NAMALWA (cell line): ENCODE data around the gene DERA.
A peak's percentile ranks its signal among the peaks of the same experiment; 100 is the strongest.
"Not testable (repeated sequence)": the region's sequence is repeated elsewhere in the genome, so short reads cannot be mapped to it uniquely, and the experiment has no call there.

Experiments used
- DNase-seq: peaks from one replicate; pipeline ENCODE4 v3.0.0-alpha.2; 2015; ENCODE audit warnings: low spot score

Gene DERA

DNA sequence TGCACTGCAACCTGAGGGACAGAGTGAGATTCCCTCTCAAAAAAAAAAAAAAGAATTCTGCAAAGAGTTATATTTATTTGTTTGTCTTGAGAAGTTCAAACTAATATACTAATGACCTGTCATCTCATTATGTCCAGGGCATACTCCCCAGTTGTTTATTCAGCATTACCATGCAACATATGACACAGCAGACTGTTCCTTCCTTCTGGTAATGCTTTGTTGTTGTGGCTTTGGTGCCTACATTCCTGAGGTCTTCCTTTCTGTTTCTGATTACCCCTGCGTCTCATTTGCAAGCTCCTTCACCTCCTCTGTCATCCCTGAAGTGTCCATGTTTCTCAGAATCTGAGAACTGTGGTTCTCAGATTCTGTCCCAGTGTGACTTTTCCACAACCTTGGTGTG is 55.3 kb downstream of the DERA start:
- no peak for DNase-seq

GRCh38 chr12:15967053-15967452 is 55.9 kb downstream of the DERA start:
- DNase-seq, result not testable (repeated sequence)

- no peak for DNase-seq
Measured at GRCh38 chr12:15971211-15971610, 60.1 kb downstream of the DERA start.

DNA sequence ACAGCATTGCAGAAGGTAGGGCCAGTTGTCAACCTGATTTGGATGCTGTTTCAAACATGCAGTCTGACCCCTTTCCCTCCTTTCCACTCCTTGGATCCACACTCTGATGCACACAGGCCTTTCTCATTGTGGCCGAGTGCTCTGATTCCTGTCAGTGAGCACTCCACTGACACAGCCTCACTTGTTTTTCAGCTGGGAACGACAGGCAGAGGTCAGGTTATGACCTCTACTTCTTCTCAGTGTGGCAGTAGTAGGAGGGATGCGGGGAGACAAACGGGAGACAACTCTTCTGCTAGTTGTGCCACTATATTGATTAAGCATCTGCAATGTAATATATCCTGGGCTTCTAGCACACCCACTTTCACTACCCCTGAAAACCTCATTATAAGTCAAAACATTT is 61.8 kb downstream of the DERA start:
- DNase-seq, result no peak

DNA sequence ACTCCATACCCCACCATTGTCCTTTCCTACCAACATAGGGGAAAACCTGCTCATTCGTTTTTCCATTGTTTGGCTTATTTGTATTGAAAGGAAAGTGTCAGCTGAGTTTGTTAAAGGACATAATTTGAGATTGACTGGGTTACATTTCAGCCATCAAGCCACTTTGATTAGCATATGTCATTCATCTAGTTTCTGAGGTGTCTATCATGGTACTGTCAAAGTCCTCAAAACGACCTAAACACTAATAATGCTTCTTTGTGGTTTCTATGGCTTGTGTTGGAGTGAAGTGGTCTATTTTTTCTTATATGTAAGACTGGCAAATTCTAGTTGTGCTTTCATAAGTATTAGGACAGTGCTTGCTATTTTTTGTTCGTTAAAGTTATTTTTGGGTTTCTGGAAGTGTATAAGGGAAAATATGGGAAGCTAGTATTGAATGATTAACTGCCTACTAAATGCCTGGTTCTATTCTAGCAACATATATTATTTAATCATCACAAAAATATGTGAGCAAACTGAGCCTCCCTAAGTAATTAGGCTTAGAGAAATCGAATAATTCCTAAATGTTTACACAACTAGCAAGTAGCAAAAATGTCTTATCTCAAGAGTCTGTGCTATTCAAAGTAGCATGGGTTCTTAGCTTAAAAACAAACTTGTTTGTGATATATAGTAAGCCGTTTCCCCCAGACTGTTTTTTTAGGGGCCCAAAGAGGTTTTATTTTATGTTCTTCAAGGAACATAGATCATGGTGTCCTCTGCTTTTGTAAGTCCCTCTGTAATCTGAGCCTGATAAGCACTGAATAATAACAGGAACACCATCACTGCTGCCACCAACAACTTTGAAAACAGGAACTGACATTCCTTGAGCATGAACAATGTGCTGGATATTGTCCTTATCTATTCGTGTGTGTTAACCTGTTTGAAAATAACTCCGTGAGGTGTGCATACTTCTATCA is 67.1 kb downstream of the DERA start:
- DNase-seq, result no peak

- peak; percentile 19 for DNase-seq
Measured at GRCh38 chr12:15979096-15980092, 68.3 kb downstream of the DERA start.

GRCh38 chr12:15982071-15982470 is 70.9 kb downstream of the DERA start:
- no peak for DNase-seq

DNA sequence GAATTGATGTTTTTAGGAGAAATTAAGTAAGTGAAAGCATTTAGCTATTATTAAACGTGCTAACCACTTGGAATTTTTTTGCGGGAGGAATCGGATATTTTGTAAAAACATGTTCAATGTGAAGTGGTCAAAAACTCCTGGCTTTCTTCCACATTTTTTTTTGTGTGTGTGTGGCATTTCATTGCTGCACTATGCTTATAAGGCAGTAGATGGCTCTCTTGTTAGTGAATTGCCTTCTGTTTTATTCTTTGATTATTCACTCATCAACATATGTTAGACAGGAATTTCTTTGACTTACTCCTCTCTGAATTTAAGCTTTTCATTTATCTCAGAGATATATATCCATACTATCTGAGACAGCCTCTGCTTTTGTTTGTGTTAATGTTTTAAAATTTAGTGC is 71.3 kb downstream of the DERA start:
- peak; percentile 28 for DNase-seq

DNA sequence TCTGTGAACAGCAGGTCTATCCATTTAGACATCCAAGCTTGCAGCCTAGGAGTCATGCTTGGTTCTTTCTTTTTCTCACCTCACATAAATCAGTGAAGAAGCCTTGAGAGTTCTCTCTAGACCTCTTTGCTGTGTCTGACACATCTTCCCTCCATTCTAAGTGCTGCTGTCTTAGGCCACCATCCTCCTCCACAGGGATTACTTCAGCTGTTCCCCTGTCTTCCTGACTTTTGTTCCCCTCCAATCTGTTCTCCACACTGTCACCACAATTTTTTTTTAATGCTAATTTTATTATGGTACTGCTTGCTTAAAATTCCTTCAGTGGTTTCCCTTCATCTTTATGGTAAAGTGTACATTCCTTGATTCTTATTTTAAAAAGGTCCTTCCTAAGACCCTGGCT is 71.8 kb downstream of the DERA start:
- DNase-seq, result no peak

GRCh38 chr12:15984097-15984800 is 73.1 kb downstream of the DERA start:
- no peak for DNase-seq

DNA sequence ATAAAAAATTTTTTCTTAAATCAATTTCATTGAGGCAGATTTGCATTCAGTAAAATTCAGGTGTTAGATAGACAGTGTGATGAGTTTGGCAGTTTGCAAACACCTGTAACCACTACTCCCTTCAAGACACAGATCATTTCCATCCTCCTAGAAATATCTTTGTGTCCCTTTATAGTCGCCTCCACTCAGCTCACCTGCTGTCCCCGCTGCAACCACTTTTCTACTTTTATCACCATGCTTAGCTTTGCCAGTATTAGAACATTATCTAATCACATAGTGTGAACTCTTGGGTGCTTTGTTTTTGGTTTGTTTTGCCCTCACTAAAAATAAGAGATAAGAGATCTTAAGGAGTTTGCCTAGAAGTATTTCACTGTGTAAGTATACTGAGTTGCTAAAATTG is 73.8 kb downstream of the DERA start:
- no peak for DNase-seq

DNA sequence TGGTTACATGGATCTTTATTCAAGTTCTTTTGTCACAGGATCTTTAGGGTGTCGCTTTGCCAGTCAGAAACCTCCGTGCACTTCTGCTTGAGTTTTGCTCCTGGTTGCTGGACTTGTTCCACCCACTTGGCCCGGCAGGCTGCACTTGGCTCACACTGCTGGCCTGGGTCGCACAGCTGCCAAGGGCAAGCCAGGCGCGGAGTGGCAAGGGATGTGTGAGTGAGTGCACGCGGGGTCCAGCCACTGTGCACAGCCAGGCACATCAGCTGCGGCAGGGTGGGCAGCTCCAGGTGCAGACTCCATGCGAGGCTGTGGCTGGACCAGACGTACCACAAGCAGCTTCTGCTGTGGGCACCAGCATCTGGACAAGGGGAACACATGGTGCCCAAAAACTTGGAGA is 76.6 kb downstream of the DERA start:
- DNase-seq, result no peak

- DNase-seq, result no peak
Measured at GRCh38 chr12:15988983-15989755, 78.0 kb downstream of the DERA start.

GRCh38 chr12:15995801-15996200 is 84.7 kb downstream of the DERA start:
- DNase-seq, result no peak

- DNase-seq, result peak; percentile 20
Measured at GRCh38 chr12:15996254-15996653, 85.1 kb downstream of the DERA start.

GRCh38 chr12:15996948-15997347 is 85.8 kb downstream of the DERA start:
- DNase-seq, result no peak

DNA sequence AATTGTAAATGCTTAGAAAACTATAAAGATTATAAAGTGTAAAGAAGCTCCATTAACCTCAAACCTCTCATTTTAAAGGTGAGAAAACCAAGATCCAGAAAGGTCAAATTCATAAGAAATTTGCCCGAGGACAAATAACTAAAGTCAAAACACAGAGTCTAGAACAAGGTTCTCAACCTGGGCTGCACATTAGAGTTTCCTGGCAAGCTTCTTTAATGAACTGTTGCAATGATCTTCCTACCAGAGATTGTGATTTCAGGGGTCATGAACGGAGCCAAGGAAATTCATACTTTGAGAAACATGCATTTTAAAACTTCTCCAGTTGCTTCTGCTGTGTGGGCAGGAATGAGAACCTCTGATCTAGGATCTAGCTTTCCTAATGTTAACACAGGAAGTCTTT is 86.8 kb downstream of the DERA start:
- no peak for DNase-seq

DNA sequence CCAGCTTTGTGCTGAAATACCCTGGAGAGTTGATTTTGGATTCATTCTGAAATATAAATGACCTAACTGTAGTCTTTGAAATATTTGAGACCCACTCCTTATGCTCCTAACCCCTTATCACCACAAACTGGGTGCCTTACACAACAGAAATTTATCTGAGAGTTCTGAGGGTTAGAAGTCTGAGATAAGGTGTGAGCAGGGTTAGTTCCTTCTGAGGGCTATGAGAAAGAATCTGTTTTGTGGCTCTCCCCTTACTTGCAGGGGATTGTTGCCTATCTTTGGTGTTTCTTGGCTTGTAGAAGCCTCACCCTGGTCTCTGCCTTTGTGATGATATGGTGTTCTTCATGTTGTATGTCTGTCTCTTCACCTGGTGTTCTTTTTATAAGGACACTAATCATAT is 91.7 kb downstream of the DERA start:
- no peak for DNase-seq

- no peak for DNase-seq
Measured at GRCh38 chr12:16003460-16003859, 92.3 kb downstream of the DERA start.

DNA sequence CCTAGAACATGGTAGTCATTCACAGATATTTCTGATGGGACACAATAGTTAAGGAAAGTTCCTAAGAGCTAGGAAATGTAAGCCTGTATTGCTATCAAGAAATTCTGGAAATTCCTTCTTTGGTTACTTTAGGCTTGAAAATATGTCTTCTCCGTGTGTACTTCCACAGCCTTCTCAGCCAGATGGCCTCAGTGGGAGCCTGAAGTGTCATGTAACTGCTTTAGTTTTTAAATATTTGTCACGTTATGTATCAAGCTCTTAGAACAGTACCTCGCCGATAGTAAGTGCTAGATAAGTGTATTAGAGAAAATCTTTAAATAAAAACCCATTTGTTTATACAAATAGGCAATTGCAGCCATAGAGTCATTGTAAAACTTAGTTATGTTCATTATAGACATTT is 95.6 kb downstream of the DERA start:
- DNase-seq, result no peak

DNA sequence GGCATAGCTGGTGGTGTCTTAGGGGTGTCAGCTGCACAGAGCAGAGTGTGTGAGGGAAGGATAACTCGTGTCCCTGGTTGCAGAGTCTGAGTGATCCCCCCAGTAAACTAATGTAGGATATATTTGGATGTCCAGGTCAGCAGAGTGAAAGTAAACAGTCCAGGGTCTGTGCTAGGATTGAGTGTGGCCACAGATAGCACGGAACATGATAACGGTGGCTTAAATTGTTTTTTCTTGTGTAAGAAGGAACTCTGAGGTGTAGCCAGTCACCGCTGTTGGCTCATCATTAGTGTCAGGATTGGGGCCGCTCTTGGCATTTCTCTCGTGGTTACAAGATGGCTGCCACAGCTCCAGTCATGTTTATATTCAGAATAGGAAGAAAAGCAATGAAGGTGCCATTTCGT is 97.3 kb downstream of the DERA start:
- no peak for DNase-seq
